Measurements from ENCODE around the gene RHOBTB3. TPM values are rescaled to one million over a fixed set of nuclear protein-coding genes. Genes with fewer than 3 reads are reported as not detected.

The RHOBTB3 gene
- total RNA-seq, 1 donor from 2014 or later = 73.8 TPM

DNA sequence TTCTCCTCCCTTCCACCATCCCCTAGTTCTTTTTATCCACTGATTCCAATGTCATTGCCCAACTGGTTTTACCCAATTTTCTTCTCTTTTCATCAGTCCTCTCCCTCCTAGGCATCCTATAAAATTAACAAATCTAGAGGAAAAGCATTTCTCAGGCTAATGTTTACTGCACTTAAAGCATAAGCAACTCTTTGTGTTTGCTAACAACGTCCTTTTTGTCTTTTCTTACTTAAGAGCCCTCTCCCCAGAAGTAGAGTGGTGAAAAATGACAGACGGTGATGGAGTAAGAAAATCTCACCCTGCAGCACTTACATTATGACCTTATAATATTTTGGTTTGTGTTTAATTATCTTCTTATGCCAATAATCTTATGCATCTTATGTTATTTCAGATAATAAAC, 46.8 kb upstream of the RHOBTB3 start:
- H2AFZ ChIP-seq (ENCODE audit: low read depth, low read length) = no peak overlapping the region
- no peaks in the 10 kb centered on the region for H4K20me1 ChIP-seq (ENCODE audit: insufficient read depth, low read length)
- H3K27ac Mint-ChIP-seq (ENCODE audit: unreplicated experiment) = no peak overlapping the region
- no peak overlapping the region for H3K27ac ChIP-seq (ENCODE audit: low read depth, low read length)
- no peaks in the 10 kb centered on the region for H3K27me3 Mint-ChIP-seq (ENCODE audit: low read depth, unreplicated experiment)
- H3K4me1 Mint-ChIP-seq (ENCODE audit: low read depth, unreplicated experiment) = peaks cover 2% of the 10 kb centered on the region
- H3K27me3 ChIP-seq (ENCODE audit: insufficient read depth, low read length) = no peaks in the 10 kb centered on the region
- no peak overlapping the region for H3K4me3 Mint-ChIP-seq (ENCODE audit: unreplicated experiment)
- no peak for FAIRE-seq
- no peaks in the 10 kb centered on the region for H3K9me3 Mint-ChIP-seq (ENCODE audit: unreplicated experiment)
- no peak overlapping the region for H3K9ac ChIP-seq (ENCODE audit: low read length)
- no peaks in the 10 kb centered on the region for H3K4me1 ChIP-seq (ENCODE audit: insufficient read depth, low read length)
- H3K4me3 ChIP-seq (ENCODE audit: insufficient read depth, low read depth, low read length) = no peak overlapping the region
- H3K4me2 ChIP-seq (ENCODE audit: low read length) = no peak overlapping the region
- no peaks in the 10 kb centered on the region for H3K79me2 ChIP-seq (ENCODE audit: insufficient read depth, low read length)
- no peaks in the 10 kb centered on the region for H3K9me3 ChIP-seq (ENCODE audit: insufficient read depth, low read depth, low read length)
- peaks cover 1% of the 10 kb centered on the region for H3K36me3 Mint-ChIP-seq (ENCODE audit: low read depth, unreplicated experiment)
- no peak for TF ChIP-seq EZH2 (IDR thresholded peaks at IDR 0.05; ENCODE audit: insufficient read depth, low read length)
- no peak for TF ChIP-seq CTCF (IDR thresholded peaks at IDR 0.05; ENCODE audit: insufficient read depth, low read depth, low read length)
- H3K36me3 ChIP-seq (ENCODE audit: insufficient read depth, low read length) = no peaks in the 10 kb centered on the region
- DNase-seq (ENCODE audit: low read depth) = no peak

- Mint-ChIP-seq H3K27me3 (ENCODE audit: low read depth, unreplicated experiment) (no peaks in the 10 kb centered on the region), H3K36me3 (ENCODE audit: low read depth, unreplicated experiment) (no peaks in the 10 kb centered on the region), H3K4me3 (ENCODE audit: unreplicated experiment) (no peak overlapping the region), H3K27ac (ENCODE audit: unreplicated experiment) (no peak overlapping the region), H3K4me1 (ENCODE audit: low read depth, unreplicated experiment) (peaks cover 2% of the 10 kb centered on the region), H3K9me3 (ENCODE audit: unreplicated experiment) (no peaks in the 10 kb centered on the region)
- TF ChIP-seq EZH2 (IDR thresholded peaks at IDR 0.05; ENCODE audit: insufficient read depth, low read length) (no peak), CTCF (IDR thresholded peaks at IDR 0.05; ENCODE audit: insufficient read depth, low read depth, low read length) (no peak)
- no peak overlapping the region for H2AFZ ChIP-seq (ENCODE audit: low read depth, low read length)
- H3K4me2 ChIP-seq (ENCODE audit: low read length) = no peak overlapping the region
- FAIRE-seq (no peak), DNase-seq (ENCODE audit: low read depth) (peak; percentile 22)
- H4K20me1 ChIP-seq (ENCODE audit: insufficient read depth, low read length) = no peaks in the 10 kb centered on the region
- H3K4me1 ChIP-seq (ENCODE audit: insufficient read depth, low read length) = no peaks in the 10 kb centered on the region
- no peak overlapping the region for H3K4me3 ChIP-seq (ENCODE audit: insufficient read depth, low read depth, low read length)
- H3K9ac ChIP-seq (ENCODE audit: low read length) = no peak overlapping the region
- no peaks in the 10 kb centered on the region for H3K9me3 ChIP-seq (ENCODE audit: insufficient read depth, low read depth, low read length)
- no peaks in the 10 kb centered on the region for H3K36me3 ChIP-seq (ENCODE audit: insufficient read depth, low read length)
- H3K27me3 ChIP-seq (ENCODE audit: insufficient read depth, low read length) = no peaks in the 10 kb centered on the region
- no peaks in the 10 kb centered on the region for H3K79me2 ChIP-seq (ENCODE audit: insufficient read depth, low read length)
- H3K27ac ChIP-seq (ENCODE audit: low read depth, low read length) = no peak overlapping the region
These were observed 44.5 kb upstream of the RHOBTB3 start for GRCh38 chr5:95686651-95687050.

- no peak for TF ChIP-seq CTCF (IDR thresholded peaks at IDR 0.05; ENCODE audit: insufficient read depth, low read depth, low read length)
These were observed 41.5 kb upstream of the RHOBTB3 start for GRCh38 chr5:95689680-95690079.

More at GRCh38 chr5:95689680-95690079, 41.5 kb upstream of the RHOBTB3 start:
- no peak overlapping the region for H3K27ac ChIP-seq (ENCODE audit: low read depth, low read length)
- Mint-ChIP-seq H3K4me3 (ENCODE audit: unreplicated experiment) (no peak overlapping the region), H3K27ac (ENCODE audit: unreplicated experiment) (no peak overlapping the region), H3K27me3 (ENCODE audit: low read depth, unreplicated experiment) (no peaks in the 10 kb centered on the region), H3K36me3 (ENCODE audit: low read depth, unreplicated experiment) (no peaks in the 10 kb centered on the region), H3K4me1 (ENCODE audit: low read depth, unreplicated experiment) (peaks cover 2% of the 10 kb centered on the region), H3K9me3 (ENCODE audit: unreplicated experiment) (no peaks in the 10 kb centered on the region)
- no peak overlapping the region for H3K4me2 ChIP-seq (ENCODE audit: low read length)
- no peak overlapping the region for H3K4me3 ChIP-seq (ENCODE audit: insufficient read depth, low read depth, low read length)
- H4K20me1 ChIP-seq (ENCODE audit: insufficient read depth, low read length) = no peaks in the 10 kb centered on the region
- H3K27me3 ChIP-seq (ENCODE audit: insufficient read depth, low read length) = no peaks in the 10 kb centered on the region
- no peaks in the 10 kb centered on the region for H3K79me2 ChIP-seq (ENCODE audit: insufficient read depth, low read length)
- no peaks in the 10 kb centered on the region for H3K4me1 ChIP-seq (ENCODE audit: insufficient read depth, low read length)
- DNase-seq (ENCODE audit: low read depth) (no peak), FAIRE-seq (no peak)
- H2AFZ ChIP-seq (ENCODE audit: low read depth, low read length) = no peak overlapping the region
- no peak overlapping the region for H3K9ac ChIP-seq (ENCODE audit: low read length)
- no peaks in the 10 kb centered on the region for H3K36me3 ChIP-seq (ENCODE audit: insufficient read depth, low read length)
- H3K9me3 ChIP-seq (ENCODE audit: insufficient read depth, low read depth, low read length) = no peaks in the 10 kb centered on the region

Data from astrocyte (in vitro differentiated cells and primary cell).